HepG2 (cell line): ENCODE results near the gene RPL36AL. TPM values are rescaled to one million over a fixed set of nuclear protein-coding genes. Genes with fewer than 3 reads are reported as not detected.

Experiments
- ADNP ChIP-seq: sonication (generic); formaldehyde crosslinking; IDR thresholded peaks from 2 replicates; pipeline ENCODE4 v1.4.0; 2020; ENCODE audit warnings: missing genetic modification reagents
- AGO1 ChIP-seq: fragments of 200-400 bp; formaldehyde crosslinking; IDR thresholded peaks from 2 replicates; pipeline ENCODE4 v1.6.1; 2017; ENCODE audit warnings: mild to moderate bottlenecking, low read depth, low read length, moderate library complexity; ENCODE audit not compliant: poor library complexity, severe bottlenecking
- EHMT2 ChIP-seq: fragments of 200-600 bp; sonication (generic); IDR thresholded peaks from 2 replicates; pipeline ENCODE4 v1.7.0; 2017; ENCODE audit warnings: antibody characterized with exemption, low read depth, low read length, borderline replicate concordance
- GLI4 ChIP-seq: sonication (generic); formaldehyde crosslinking; IDR thresholded peaks from 2 replicates; pipeline ENCODE4 v1.5.1; 2020; ENCODE audit warnings: missing genetic modification reagents, mild to moderate bottlenecking, moderate library complexity, borderline replicate concordance
- KMT2A ChIP-seq: sonication (generic); formaldehyde crosslinking; IDR thresholded peaks from 2 replicates; pipeline ENCODE4 v1.4.0; 2020; ENCODE audit warnings: missing genetic modification reagents
- NBN ChIP-seq: fragments of 450-650 bp; conservative IDR thresholded peaks from 2 replicates; pipeline ENCODE4 v1.6.1; 2017
- NFAT5 ChIP-seq: sonication (generic); formaldehyde crosslinking; IDR thresholded peaks from 2 replicates; pipeline ENCODE4 v1.4.0; 2020; ENCODE audit warnings: missing genetic modification reagents
- RXRA ChIP-seq: sonication (generic); formaldehyde crosslinking; IDR thresholded peaks from 2 replicates; pipeline ENCODE4 v1.5.1; 2020; ENCODE audit warnings: missing genetic modification reagents
- TEAD2 ChIP-seq: sonication (generic); formaldehyde crosslinking; IDR thresholded peaks from 2 replicates; pipeline ENCODE4 v1.9.0; 2021; ENCODE audit warnings: missing genetic modification reagents
- TSC22D2 ChIP-seq: sonication (generic); formaldehyde crosslinking; IDR thresholded peaks from 2 replicates; pipeline ENCODE4 v1.5.1; 2020; ENCODE audit warnings: missing genetic modification reagents, mild to moderate bottlenecking, borderline replicate concordance
- ZNF513 ChIP-seq: sonication (generic); formaldehyde crosslinking; conservative IDR thresholded peaks from 2 replicates; pipeline ENCODE4 v1.5.0; 2020; ENCODE audit warnings: missing genetic modification reagents
- ZNF589 ChIP-seq: sonication (generic); formaldehyde crosslinking; conservative IDR thresholded peaks from 2 replicates; pipeline ENCODE4 v1.8.0; 2022; ENCODE audit warnings: mild to moderate bottlenecking, moderate library complexity, missing genetic modification reagents
- ZNF768 ChIP-seq: sonication (generic); formaldehyde crosslinking; IDR thresholded peaks from 2 replicates; pipeline ENCODE4 v1.4.0; 2020; ENCODE audit warnings: missing genetic modification reagents
- ZNF780A ChIP-seq: sonication (generic); formaldehyde crosslinking; IDR thresholded peaks from 2 replicates; pipeline ENCODE4 v1.8.0; 2022; ENCODE audit warnings: mild to moderate bottlenecking, missing genetic modification reagents, moderate library complexity
- ZSCAN22 ChIP-seq: sonication (generic); formaldehyde crosslinking; IDR thresholded peaks from 2 replicates; pipeline ENCODE4 v1.4.0; 2020; ENCODE audit warnings: mild to moderate bottlenecking, missing genetic modification reagents
- polyA plus RNA-seq, 8 experiments: library from polyadenylated mRNA; depleted of rRNA in 3 of 8; stranded (reverse) in 7 of 8; unstranded in 1 of 8; fragments of >200 nt; fragmentation: Illumina TruSeq in 4 of 8; extraction: Trizol in 4 of 8; gene quantifications; 2 replicates each; pipeline versions ENCODE4 v1.2.1 to v1.2.3, GENCODE V29; 2011 to 2016; ENCODE audit warnings: low read depth in 4 of 8, missing spikeins in 1 of 8, mixed read lengths in 1 of 8; ENCODE audit not compliant: insufficient read depth in 1 of 8
- total RNA-seq, 5 experiments: library from RNA; depleted of rRNA; stranded (reverse); fragments of >200 nt; fragmentation: Illumina TruSeq; extraction: Trizol; gene quantifications; 2 replicates each; pipeline ENCODE4 v1.2.3, GENCODE V29; 2016; ENCODE audit warnings: low read depth in 1 of 5
- TF ChIP-seq, protein P1 (sequence below): sonication (generic); formaldehyde crosslinking; IDR thresholded peaks from 2 replicates; pipeline ENCODE4 v1.5.1; 2020; ENCODE audit warnings: missing genetic modification reagents, mild to moderate bottlenecking, borderline replicate concordance
- TF ChIP-seq, protein P2 (sequence below), 2 experiments: IDR thresholded peaks; 2 replicates each; pipeline ENCODE4 v1.6.1; 2011 to 2012; ENCODE audit warnings: low read length in 2 of 2, borderline replicate concordance in 1 of 2, low read depth in 1 of 2, mild to moderate bottlenecking in 1 of 2, moderate library complexity in 1 of 2

RPL36AL gene
- total and polyA plus RNA-seq, 2 of the 13 experiments (the other 11 are each of a cell fraction or from before 2014, with no cell fraction given) = 90.0 to 294 TPM

GRCh38 chr14:49633640-49634546 is 13.5 kb upstream of the RPL36AL start (continued):
- TF ChIP-seq NFAT5 = no peak
- no peak for TF ChIP-seq NBN
- no peak for TF ChIP-seq ADNP (CRISPR knock-in tag)
- TF ChIP-seq, protein P1, sequence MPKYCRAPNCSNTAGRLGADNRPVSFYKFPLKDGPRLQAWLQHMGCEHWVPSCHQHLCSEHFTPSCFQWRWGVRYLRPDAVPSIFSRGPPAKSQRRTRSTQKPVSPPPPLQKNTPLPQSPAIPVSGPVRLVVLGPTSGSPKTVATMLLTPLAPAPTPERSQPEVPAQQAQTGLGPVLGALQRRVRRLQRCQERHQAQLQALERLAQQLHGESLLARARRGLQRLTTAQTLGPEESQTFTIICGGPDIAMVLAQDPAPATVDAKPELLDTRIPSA = peak; percentile 87; the same call in 1 of the 2 replicates
- no peak for TF ChIP-seq EHMT2
- TF ChIP-seq RXRA = peak; percentile 72
- peak; percentile 86; the same call in 1 of the 2 replicates for TF ChIP-seq ZNF589 (CRISPR knock-in tag)
- TF ChIP-seq ZSCAN22 (CRISPR knock-in tag) = peak; percentile 52; the same call in 1 of the 2 replicates
- TF ChIP-seq AGO1 = peak; percentile 75
- TF ChIP-seq ZNF780A (CRISPR knock-in tag) = peak; percentile 87; the same call in 1 of the 2 replicates
- TF ChIP-seq TSC22D2 (CRISPR knock-in tag) = peak; percentile 51; the same call in 1 of the 2 replicates
- no peak; the same call in none of the 2 replicates for TF ChIP-seq ZNF768 (CRISPR knock-in tag)
- TF ChIP-seq, protein P2, sequence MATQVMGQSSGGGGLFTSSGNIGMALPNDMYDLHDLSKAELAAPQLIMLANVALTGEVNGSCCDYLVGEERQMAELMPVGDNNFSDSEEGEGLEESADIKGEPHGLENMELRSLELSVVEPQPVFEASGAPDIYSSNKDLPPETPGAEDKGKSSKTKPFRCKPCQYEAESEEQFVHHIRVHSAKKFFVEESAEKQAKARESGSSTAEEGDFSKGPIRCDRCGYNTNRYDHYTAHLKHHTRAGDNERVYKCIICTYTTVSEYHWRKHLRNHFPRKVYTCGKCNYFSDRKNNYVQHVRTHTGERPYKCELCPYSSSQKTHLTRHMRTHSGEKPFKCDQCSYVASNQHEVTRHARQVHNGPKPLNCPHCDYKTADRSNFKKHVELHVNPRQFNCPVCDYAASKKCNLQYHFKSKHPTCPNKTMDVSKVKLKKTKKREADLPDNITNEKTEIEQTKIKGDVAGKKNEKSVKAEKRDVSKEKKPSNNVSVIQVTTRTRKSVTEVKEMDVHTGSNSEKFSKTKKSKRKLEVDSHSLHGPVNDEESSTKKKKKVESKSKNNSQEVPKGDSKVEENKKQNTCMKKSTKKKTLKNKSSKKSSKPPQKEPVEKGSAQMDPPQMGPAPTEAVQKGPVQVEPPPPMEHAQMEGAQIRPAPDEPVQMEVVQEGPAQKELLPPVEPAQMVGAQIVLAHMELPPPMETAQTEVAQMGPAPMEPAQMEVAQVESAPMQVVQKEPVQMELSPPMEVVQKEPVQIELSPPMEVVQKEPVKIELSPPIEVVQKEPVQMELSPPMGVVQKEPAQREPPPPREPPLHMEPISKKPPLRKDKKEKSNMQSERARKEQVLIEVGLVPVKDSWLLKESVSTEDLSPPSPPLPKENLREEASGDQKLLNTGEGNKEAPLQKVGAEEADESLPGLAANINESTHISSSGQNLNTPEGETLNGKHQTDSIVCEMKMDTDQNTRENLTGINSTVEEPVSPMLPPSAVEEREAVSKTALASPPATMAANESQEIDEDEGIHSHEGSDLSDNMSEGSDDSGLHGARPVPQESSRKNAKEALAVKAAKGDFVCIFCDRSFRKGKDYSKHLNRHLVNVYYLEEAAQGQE (IDR thresholded peaks at IDR 0.05; ENCODE audit: borderline replicate concordance in 1 of 2, low read depth in 1 of 2, low read length in 2 of 2) = peak in 1 of 2 experiments; percentile 48; a peak in 1 of 4 replicates
- TF ChIP-seq ZNF513 (CRISPR knock-in tag) = no peak
- TF ChIP-seq KMT2A (CRISPR knock-in tag) = peak; percentile 63
- no peak for TF ChIP-seq TEAD2 (CRISPR knock-in tag)
- TF ChIP-seq GLI4 (CRISPR knock-in tag) = 0 out of 2 replicates have a peak, but pooled peaks have one; percentile 25
